ENCODE measurements around the gene FKBP2. TPM values are rescaled to one million over a fixed set of nuclear protein-coding genes. Genes with fewer than 3 reads are reported as not detected.

Gene FKBP2
- total and polyA plus RNA-seq, 4 experiments from 2014 or later, result 41.4 to 107 (median 76.3) TPM

DNA sequence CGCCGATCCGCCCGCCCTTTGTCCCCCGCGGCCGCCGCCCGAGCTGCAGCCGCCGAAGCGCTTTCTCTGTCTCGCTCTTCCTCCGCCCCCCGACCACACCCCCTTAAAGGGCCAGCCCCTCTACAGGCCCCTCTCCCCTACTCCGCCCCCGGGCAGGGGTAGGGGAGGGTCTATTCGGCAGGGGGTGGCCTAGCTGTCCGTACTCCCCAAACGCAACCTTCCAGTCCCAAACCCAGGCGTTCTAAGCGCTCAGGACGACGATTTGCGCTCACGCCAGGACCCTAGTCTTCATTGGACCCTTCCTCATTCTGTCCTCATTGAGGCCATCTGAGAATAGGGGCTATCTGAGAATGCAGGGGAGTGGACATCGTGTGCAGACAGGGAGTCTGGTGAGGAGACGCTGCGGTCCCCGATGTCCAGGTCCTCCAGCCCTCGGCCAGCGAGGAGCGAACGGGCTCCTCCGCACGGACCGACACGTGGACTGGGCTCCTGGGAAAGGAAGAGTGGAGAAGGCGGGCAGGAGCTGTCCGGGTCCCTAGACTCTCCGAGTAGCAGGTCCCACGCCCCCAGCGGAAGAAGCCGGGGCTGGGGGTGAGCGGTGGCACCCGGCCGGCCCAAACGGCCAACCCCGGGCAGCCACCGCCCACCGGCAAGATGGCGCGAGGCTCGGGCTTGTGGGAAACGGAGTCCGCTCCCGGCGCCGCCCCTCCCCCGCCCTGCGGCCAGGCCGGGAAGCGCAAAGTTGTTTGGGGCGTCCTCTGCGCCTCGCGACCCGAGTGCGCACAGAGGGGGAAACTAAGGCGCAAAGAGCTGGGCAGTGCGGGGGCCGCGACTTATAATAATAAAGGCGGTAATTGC, 6.2 kb downstream of the FKBP2 start, which contains the start of gene PPP1R14B:
Gene PPP1R14B, minus strand, starts transcription at position 73 of the 858 bp plus-strand sequence. CDS start 270 bp downstream, outside the sequence.
- no peaks in the 10 kb centered on the region for H3K9me3 Mint-ChIP-seq
- ChIA-PET CTCF (ENCODE audit: partially characterized antibody) (interaction anchor here (0.7 to 10.5 kb wide), 4 partner anchors 25 to 70 kb away, joined by 3 to 121 read pairs (median 42); partner anchors contain the start of genes CATSPERZ, ESRRA, FERMT3 and PRDX5), POLR2A (ENCODE audit: partially characterized antibody) (interaction anchor here (0.8 to 38.9 kb wide), 16 partner anchors 8 to 81 kb away, joined by 3 to 937 read pairs (median 16); partner anchors contain the start of genes BAD, CATSPERZ, DNAJC4 and ESRRA)
- intact Hi-C loops (cut with micrococcal nuclease), result loop anchor here (1.0 to 10.0 kb wide), 5 partner anchors 22 to 528 kb away; partner anchors contain the start of genes ESRRA, GPR137 and SF1
- no peaks in the 10 kb centered on the region for H3K36me3 ChIP-seq (ENCODE audit: insufficient read depth, low read length)
- H3K27ac ChIP-seq (ENCODE audit: low read depth, low read length), result peak within 1 kb of the TSS; percentile 63
- H3K4me1 Mint-ChIP-seq, result peaks cover 10 to 70% (median 32%) of the 10 kb centered on the region in 4 donors
- H3K9me3 ChIP-seq (ENCODE audit: control insufficient read depth in 1 of 2, low read length in 2 of 2), result no peaks in the 10 kb centered on the region
- H3K36me3 Mint-ChIP-seq, result peaks cover 0 to 12% of the 10 kb centered on the region in 2 donors
- peak within 1 kb of the TSS; percentile 83 to 92 (median 88) for H3K4me3 Mint-ChIP-seq
- peak within 1 kb of the TSS; percentile 77 to 94 (median 92) for H3K27ac Mint-ChIP-seq
- peaks cover 55% of the 10 kb centered on the region for H3K4me1 ChIP-seq (ENCODE audit: insufficient read depth, low read length)
- no peaks in the 10 kb centered on the region for H3K27me3 ChIP-seq (ENCODE audit: insufficient read depth, low read length)
- peak within 1 kb of the TSS; percentile 95 to 98 for H3K4me3 ChIP-seq (ENCODE audit: low read length in 2 of 2)
- no peaks in the 10 kb centered on the region for H3K27me3 Mint-ChIP-seq
- peak; percentile 72 to 82 (median 74) for DNase-seq

DNA sequence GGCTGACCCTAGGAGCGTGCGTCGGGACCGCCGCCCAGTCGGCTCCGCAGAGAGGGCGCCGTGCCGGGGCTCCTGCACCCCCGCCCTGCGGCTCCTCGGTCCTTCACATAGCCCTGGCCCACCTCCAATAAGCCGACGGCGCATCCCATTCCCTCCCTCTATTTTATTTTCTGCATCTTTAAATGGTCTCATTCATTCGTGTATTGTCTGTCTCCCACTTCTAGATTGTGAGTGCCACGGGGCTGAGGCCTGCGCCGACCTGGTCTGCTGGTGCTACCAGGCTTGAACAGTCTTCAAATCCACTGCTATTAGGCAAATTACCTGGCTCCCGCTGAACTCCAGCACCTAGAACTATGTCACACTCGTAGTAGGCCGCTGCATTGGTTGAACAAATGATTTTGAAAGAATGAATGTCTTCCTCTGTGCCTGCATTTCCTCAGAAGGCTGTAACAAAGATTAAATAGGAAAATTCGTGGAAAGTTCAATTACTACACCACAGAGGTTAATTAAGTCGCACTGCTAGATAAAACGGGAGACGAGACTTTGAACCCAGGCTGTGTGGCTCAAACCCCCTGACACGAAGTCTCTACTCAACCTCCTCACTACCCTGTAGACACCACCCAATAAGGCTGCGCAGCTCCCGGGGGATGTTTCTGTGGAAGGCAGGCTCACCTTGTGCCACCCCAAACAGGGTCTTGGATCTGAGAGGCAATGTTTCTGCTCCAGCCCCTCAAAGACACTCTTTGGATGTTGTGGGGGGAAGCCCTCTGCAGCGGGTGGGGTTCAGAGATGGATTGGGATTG, 7.0 kb downstream of the FKBP2 start:
- peak overlapping the region in 1 of 2 donors; percentile 98 for H3K4me3 ChIP-seq (ENCODE audit: low read length in 2 of 2)
- intact Hi-C loops (cut with micrococcal nuclease), result loop anchor here (1.0 to 10.0 kb wide), 2 partner anchors 21 to 527 kb away; partner anchors contain the start of gene SF1
- H3K27ac Mint-ChIP-seq, result peak overlapping the region; percentile 2 to 93 (median 88)

DNA sequence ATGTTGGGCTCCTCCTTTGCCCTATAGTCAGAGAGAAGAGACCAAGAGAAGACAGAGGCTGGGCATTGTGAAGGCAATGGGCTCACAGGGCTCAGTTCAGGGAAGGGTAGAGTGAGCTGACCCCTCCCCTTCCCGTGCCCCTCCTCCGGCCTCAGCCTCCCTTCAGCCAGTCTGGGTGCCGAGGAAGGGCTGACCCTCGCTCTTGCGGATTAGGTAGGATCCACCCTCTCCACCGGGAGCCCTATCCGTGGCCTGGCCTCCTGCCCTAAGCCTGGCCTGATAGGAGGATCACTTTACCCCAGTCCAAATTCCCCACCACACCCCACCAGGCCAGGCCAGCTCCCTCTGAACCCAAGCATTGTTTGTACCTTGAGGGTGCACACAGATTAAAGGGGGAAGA, 7.7 kb downstream of the FKBP2 start:
- POLR2A ChIA-PET (ENCODE audit: partially characterized antibody), result interaction anchor here (0.9 to 38.9 kb wide), 6 partner anchors 8 to 53 kb away, joined by 3 to 937 read pairs (median 79); partner anchors contain the start of genes DNAJC4, FERMT3 and VEGFB
- H3K36me3 Mint-ChIP-seq, result peaks cover 0 to 7% of the 10 kb centered on the region in 2 donors

More for the DNA sequence above, 7.0 kb downstream of the FKBP2 start:
- ChIA-PET POLR2A (ENCODE audit: partially characterized antibody) (interaction anchor here (1.2 to 38.9 kb wide), 11 partner anchors 9 to 70 kb away, joined by 3 to 937 read pairs (median 23); partner anchors contain the start of genes BAD, CATSPERZ, DNAJC4 and FERMT3), CTCF (ENCODE audit: partially characterized antibody) (interaction anchor here (8.4 to 10.5 kb wide), 2 partner anchors 42 to 56 kb away, joined by 78 to 121 read pairs; partner anchors contain the start of genes CATSPERZ, ESRRA and FERMT3)
- Histone ChIP-seq H3K27me3 (ENCODE audit: insufficient read depth, low read length) (no peaks in the 10 kb centered on the region), H3K4me1 (ENCODE audit: insufficient read depth, low read length) (peaks cover 53% of the 10 kb centered on the region), H3K36me3 (ENCODE audit: insufficient read depth, low read length) (no peaks in the 10 kb centered on the region), H3K9me3 (ENCODE audit: control insufficient read depth in 1 of 2, low read length in 2 of 2) (no peaks in the 10 kb centered on the region), H3K27ac (ENCODE audit: low read depth, low read length) (no peak overlapping the region)
- no peaks in the 10 kb centered on the region for H3K27me3 Mint-ChIP-seq
- no peaks in the 10 kb centered on the region for H3K9me3 Mint-ChIP-seq
- DNase-seq, result no peak
- peak overlapping the region; percentile 69 to 82 (median 76) for H3K4me3 Mint-ChIP-seq
- peaks cover 10 to 65% (median 30%) of the 10 kb centered on the region in 4 donors for H3K4me1 Mint-ChIP-seq
- peaks cover 0 to 11% of the 10 kb centered on the region in 2 donors for H3K36me3 Mint-ChIP-seq

DNA sequence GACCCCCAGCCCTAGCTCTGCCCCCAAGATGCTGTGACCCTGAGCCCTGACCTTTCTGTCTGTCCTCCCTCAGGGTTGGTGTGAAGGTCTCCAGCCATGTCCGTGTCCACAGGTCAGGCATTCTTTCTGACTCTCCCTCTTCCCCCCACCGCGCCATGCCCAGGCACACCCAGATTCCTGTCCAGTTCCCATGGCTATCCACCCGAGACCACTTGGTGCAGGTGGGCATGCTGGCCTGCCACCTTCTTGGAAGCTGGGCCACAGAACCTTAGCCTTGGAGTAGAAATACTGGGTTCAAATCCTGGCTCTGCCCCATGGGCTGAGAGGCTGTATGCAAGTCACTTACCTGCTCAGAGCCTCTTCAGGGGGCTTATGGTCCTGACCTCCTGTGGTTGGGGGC, 8.1 kb downstream of the FKBP2 start:
- no peaks in the 10 kb centered on the region for H3K9me3 ChIP-seq (ENCODE audit: control insufficient read depth in 1 of 2, low read length in 2 of 2)
- H3K4me1 Mint-ChIP-seq, result peaks cover 8 to 56% (median 25%) of the 10 kb centered on the region in 4 donors
- CTCF ChIA-PET (ENCODE audit: partially characterized antibody), result interaction anchor here (0.8 to 10.5 kb wide), 9 partner anchors 8 to 54 kb away, joined by 3 to 121 read pairs (median 10); partner anchors contain the start of genes CATSPERZ, DNAJC4, ESRRA and FERMT3
- peak overlapping the region in 4 of 8 donors; percentile 21 to 76 (median 45) for H3K4me3 Mint-ChIP-seq
- H3K36me3 Mint-ChIP-seq, result peaks cover 0 to 5% of the 10 kb centered on the region in 2 donors
- H3K27me3 ChIP-seq (ENCODE audit: insufficient read depth, low read length), result no peaks in the 10 kb centered on the region
- intact Hi-C loops (cut with micrococcal nuclease), result loop anchor here (10.0 kb wide), 1 partner anchor 526 kb away; the partner anchor contains the start of gene SF1
- peak overlapping the region in 1 of 7 donors; percentile 86 for H3K27ac Mint-ChIP-seq
- POLR2A ChIA-PET (ENCODE audit: partially characterized antibody), result interaction anchor here (0.9 to 38.9 kb wide), 7 partner anchors 8 to 55 kb away, joined by 3 to 937 read pairs (median 23); partner anchors contain the start of genes DNAJC4, FERMT3, FKBP2 and VEGFB
- no peaks in the 10 kb centered on the region for H3K9me3 Mint-ChIP-seq
- H3K4me3 ChIP-seq (ENCODE audit: low read length in 2 of 2), result no peak overlapping the region
- no peak overlapping the region for H3K27ac ChIP-seq (ENCODE audit: low read depth, low read length)
- no peaks in the 10 kb centered on the region for H3K36me3 ChIP-seq (ENCODE audit: insufficient read depth, low read length)
- no peaks in the 10 kb centered on the region for H3K27me3 Mint-ChIP-seq
- peaks cover 54% of the 10 kb centered on the region for H3K4me1 ChIP-seq (ENCODE audit: insufficient read depth, low read length)
- no peak for DNase-seq

More for the DNA sequence above, 7.7 kb downstream of the FKBP2 start:
- Mint-ChIP-seq H3K27ac (peak overlapping the region in 2 of 7 donors; percentile 86 to 88), H3K4me3 (peak overlapping the region in 4 of 8 donors; percentile 57 to 82 (median 74)), H3K9me3 (no peaks in the 10 kb centered on the region), H3K4me1 (peaks cover 7 to 60% (median 27%) of the 10 kb centered on the region in 4 donors), H3K27me3 (no peaks in the 10 kb centered on the region)
- Histone ChIP-seq H3K9me3 (ENCODE audit: control insufficient read depth in 1 of 2, low read length in 2 of 2) (no peaks in the 10 kb centered on the region), H3K27me3 (ENCODE audit: insufficient read depth, low read length) (no peaks in the 10 kb centered on the region), H3K4me1 (ENCODE audit: insufficient read depth, low read length) (peaks cover 54% of the 10 kb centered on the region), H3K36me3 (ENCODE audit: insufficient read depth, low read length) (no peaks in the 10 kb centered on the region), H3K4me3 (ENCODE audit: low read length in 2 of 2) (no peak overlapping the region), H3K27ac (ENCODE audit: low read depth, low read length) (no peak overlapping the region)
- intact Hi-C loops (cut with micrococcal nuclease), result loop anchor here (10.0 kb wide), 1 partner anchor 526 kb away; the partner anchor contains the start of gene SF1
- CTCF ChIA-PET (ENCODE audit: partially characterized antibody), result interaction anchor here (1.4 to 10.5 kb wide), 3 partner anchors 30 to 55 kb away, joined by 4 to 121 read pairs (median 78); partner anchors contain the start of genes CATSPERZ, ESRRA and FERMT3
- no peak for DNase-seq

DNA sequence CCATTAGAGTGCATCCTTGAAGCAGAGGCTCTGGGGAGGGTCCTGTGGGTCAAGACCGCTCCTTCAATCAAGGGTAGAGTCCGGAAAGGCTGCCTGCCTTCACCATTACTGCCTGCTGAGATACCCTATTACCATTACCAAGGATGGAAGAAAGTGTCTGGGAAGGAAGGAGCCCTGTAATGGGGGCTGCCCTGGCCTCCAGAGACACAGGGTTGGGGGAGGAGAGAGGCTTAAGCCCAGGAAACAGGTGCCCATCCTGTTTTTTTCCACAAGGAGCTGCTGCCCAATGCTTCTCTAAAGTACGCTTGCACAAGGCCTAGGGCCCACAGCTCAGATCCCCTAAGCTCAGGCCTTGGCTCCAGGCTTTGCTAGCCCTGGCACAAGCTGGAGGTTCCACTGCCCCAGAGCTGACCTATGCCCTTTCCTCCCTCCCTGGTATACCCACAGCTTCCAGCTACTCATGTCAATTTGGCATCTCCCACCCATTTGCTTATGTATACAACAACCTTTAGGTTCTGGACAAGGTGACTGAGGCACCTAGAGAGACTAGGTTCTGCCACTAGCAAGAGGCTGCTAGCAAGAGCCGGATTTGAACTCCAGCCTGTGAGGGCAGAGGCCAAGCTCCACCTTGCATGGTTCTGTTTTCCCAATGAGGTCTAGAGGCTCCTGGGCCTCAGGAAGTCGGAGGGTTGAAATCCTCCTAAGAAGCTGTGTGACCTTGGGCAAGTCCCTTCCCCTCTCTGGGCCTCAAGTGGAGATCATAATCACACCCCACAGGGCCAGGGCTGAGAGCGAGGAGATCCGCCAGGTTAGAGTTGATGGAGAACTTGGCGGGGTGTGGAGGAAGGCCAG, 8.9 kb downstream of the FKBP2 start:
- Histone ChIP-seq H3K4me1 (ENCODE audit: insufficient read depth, low read length) (peaks cover 54% of the 10 kb centered on the region), H3K9me3 (ENCODE audit: control insufficient read depth in 1 of 2, low read length in 2 of 2) (no peaks in the 10 kb centered on the region), H3K36me3 (ENCODE audit: insufficient read depth, low read length) (no peaks in the 10 kb centered on the region), H3K4me3 (ENCODE audit: low read length in 2 of 2) (no peak overlapping the region), H3K27me3 (ENCODE audit: insufficient read depth, low read length) (no peaks in the 10 kb centered on the region), H3K27ac (ENCODE audit: low read depth, low read length) (no peak overlapping the region)
- H3K36me3 Mint-ChIP-seq, result peaks cover 0 to 2% of the 10 kb centered on the region in 2 donors
- no peaks in the 10 kb centered on the region for H3K9me3 Mint-ChIP-seq
- intact Hi-C loops (cut with micrococcal nuclease), result loop anchor here (10.0 kb wide), 1 partner anchor 525 kb away; the partner anchor contains the start of gene SF1
- H3K4me3 Mint-ChIP-seq, result peak overlapping the region; percentile 15 to 79 (median 46)
- ChIA-PET CTCF (ENCODE audit: partially characterized antibody) (interaction anchor here (0.8 to 10.5 kb wide), 19 partner anchors 9 to 105 kb away, joined by 3 to 121 read pairs (median 6); partner anchors contain the start of genes CATSPERZ, DNAJC4, ESRRA and FERMT3), POLR2A (ENCODE audit: partially characterized antibody) (interaction anchor here (1.1 to 38.9 kb wide), 11 partner anchors 9 to 68 kb away, joined by 3 to 937 read pairs (median 11); partner anchors contain the start of genes BAD, DNAJC4, FERMT3 and FKBP2)
- peaks cover 8 to 52% (median 25%) of the 10 kb centered on the region in 4 donors for H3K4me1 Mint-ChIP-seq
- peak overlapping the region in 3 of 7 donors; percentile 1 to 86 (median 10) for H3K27ac Mint-ChIP-seq
- H3K27me3 Mint-ChIP-seq, result no peaks in the 10 kb centered on the region
- no peak for DNase-seq

Data from CD4-positive, alpha-beta memory T cell (primary cell).